GM12891 (cell line): ENCODE measurements around the gene CYP26C1.

Experiments used
- POLR2A ChIP-seq: IDR thresholded peaks from 2 replicates; pipeline ENCODE4 v1.6.1; 2011; ENCODE audit warnings: low read depth, low read length, control low read depth
- POLR2AphosphoS5 ChIP-seq: IDR thresholded peaks from 2 replicates; pipeline ENCODE4 v1.6.1; 2011; ENCODE audit warnings: low read depth, low read length, control low read depth

DNA sequence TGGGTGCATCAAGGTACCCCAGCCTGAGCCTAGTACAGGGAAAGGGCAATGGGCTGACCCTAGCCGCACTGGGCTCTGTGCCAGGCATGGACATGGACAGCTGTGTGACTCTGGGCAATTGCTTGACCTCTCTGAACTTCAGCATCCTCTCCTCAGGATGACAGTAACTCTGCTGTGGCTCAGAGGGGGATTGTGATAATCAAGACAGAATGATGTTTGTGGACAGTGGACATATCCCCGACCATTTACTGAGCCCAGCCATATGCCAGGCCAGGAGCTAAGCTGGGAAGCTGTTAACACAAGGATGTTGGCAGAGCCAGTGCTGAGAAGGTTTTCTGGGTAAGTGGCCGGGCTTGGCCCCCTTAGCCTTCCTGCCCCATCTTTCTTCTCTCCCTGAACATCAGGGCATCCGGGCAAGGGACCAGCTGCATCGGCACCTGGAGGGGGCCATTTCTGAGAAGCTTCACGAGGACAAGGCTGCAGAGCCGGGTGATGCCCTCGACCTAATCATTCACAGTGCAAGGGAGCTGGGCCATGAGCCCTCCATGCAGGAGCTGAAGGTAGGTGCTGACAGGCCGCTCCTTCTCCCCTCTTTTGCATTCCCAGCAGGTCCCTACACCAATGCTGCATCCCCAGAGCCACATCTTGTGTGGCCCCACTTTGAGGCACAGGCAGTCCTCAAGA lies 3.5 kb downstream of the CYP26C1 start:
- no peak for TF ChIP-seq POLR2AphosphoS5
- no peak for TF ChIP-seq POLR2A
